Sigmoid colon (tissue), 4 donors: Measurements from ENCODE around the gene CCDC33.

Source experiments
- CTCF ChIP-seq, 4 experiments: fragments of 450-650 bp in 3 of 4; fragments of 200-600 bp in 1 of 4; IDR thresholded peaks; one replicate each; pipeline ENCODE4 v1.5.1; 2016 to 2019; ENCODE audit warnings: antibody characterized with exemption in 4 of 4, mild to moderate bottlenecking in 3 of 4, moderate library complexity in 2 of 4
- POLR2AphosphoS5 ChIP-seq, 4 donors: sonication (generic); formaldehyde crosslinking; IDR thresholded peaks; one replicate each; pipeline ENCODE4 v1.6.1; 2017; ENCODE audit warnings: antibody characterized with exemption in 4 of 4

DNA sequence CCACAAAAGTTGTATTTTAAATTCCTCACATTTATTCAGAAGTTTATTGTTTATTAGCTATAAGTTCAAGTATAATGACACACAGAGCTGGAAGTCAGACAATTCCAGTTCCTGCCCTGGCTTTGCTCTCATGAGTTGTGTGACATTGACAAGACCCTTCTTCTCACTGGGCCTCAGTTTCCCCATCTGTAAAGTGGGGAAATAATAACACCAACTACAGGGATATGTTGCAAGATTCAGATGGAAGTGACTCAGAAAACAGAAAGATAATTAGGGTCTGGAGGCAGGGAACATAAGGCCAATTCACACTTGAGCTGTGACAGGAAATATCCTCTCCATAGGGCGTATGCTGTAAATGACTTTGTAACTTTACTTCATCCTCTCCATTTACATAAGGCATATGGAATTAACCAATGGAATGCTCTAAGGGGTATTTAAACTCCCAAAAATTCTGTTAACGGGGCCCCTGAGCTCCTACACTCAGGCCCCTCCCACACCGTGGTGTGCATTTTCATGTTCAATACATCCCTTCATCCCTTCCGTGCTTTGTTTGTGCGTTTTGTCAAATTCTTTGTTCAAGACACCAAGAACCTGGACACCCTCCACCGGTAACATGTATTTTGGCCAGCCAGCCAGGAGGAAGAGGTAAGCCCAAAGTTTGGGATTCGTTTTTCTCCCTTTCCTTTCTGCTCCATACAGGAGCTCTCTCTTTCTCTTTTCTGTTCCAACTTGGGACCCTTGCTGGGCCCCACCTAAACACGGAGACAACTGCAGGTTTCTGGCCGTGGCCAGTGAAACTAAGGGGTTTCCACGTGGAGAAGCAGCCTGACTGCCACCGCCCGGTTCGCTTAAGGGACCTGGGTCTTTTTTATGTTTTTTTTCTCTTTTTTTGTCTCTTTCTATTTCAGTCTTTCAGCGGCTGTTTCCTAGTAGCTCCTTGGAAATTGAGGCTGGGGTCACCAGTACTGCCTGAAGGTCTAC, 114.5 kb downstream of the CCDC33 start:
- no peak for TF ChIP-seq CTCF (IDR thresholded peaks at IDR 0.05)
- no peak for TF ChIP-seq POLR2AphosphoS5 (IDR thresholded peaks at IDR 0.05)
